A673 (cell line): ENCODE measurements around the gene SCGB1C1. TPM values are rescaled to one million over a fixed set of nuclear protein-coding genes. Genes with fewer than 3 reads are reported as not detected.

Experiments used
- BruUV-seq: library from RNA; stranded (reverse); fragments of 400-500 nt; replicated peaks from 2 replicates; lab custom pipeline; 2021; lab: Mats Ljungman, UMichigan
- CTCF ChIA-PET: fragments of 300-600 bp; sonication (Branson Sonifier 250); formaldehyde crosslinking; loops from one replicate; lab custom pipeline; 2022; ENCODE audit warnings: antibody characterized with exemption; lab: Charles Lee
- POLR2A ChIA-PET: fragments of 300-600 bp; sonication (Branson Sonifier 250); formaldehyde crosslinking; loops from one replicate; lab custom pipeline; 2022; ENCODE audit warnings: antibody characterized with exemption; ENCODE audit not compliant: low non-redundant PET; lab: Charles Lee
- DNase-seq: peaks from one replicate; pipeline ENCODE4 v3.0.0-alpha.2; 2015; ENCODE audit warnings: low spot score
- H3K27ac ChIP-seq: fragments of 200-600 bp; sonication (generic); 2 replicates; pipeline ENCODE4 v1.5.1; 2016; ENCODE audit warnings: mixed run types, low read depth, mild to moderate bottlenecking, mixed read lengths, antibody characterized with exemption, low read length; ENCODE audit not compliant: poor library complexity, severe bottlenecking
- H3K27me3 ChIP-seq: fragments of 200-600 bp; sonication (generic); replicated peaks from 2 replicates; pipeline ENCODE4 v1.6.1; 2017; ENCODE audit warnings: mixed run types, low read depth, mild to moderate bottlenecking, mixed read lengths, antibody characterized with exemption, low read length; ENCODE audit not compliant: insufficient read depth, poor library complexity
- H3K36me3 ChIP-seq: fragments of 200-600 bp; sonication (generic); 2 replicates; pipeline ENCODE4 v1.6.1; 2016; ENCODE audit warnings: mixed run types, mild to moderate bottlenecking, mixed read lengths, antibody characterized with exemption, low read length; ENCODE audit not compliant: insufficient read depth, poor library complexity, severe bottlenecking
- H3K4me1 ChIP-seq: fragments of 200-600 bp; sonication (generic); 2 replicates; pipeline ENCODE4 v1.6.1; 2017; ENCODE audit warnings: mixed run types, mild to moderate bottlenecking, mixed read lengths, antibody characterized with exemption, low read length; ENCODE audit not compliant: insufficient read depth, poor library complexity, severe bottlenecking
- H3K4me3 ChIP-seq: fragments of 200-600 bp; sonication (generic); 2 replicates; pipeline ENCODE4 v1.5.1; 2016; ENCODE audit warnings: low read depth, mixed run types, mild to moderate bottlenecking, mixed read lengths, low read length; ENCODE audit not compliant: poor library complexity, severe bottlenecking
- H3K9me3 ChIP-seq: fragments of 200-600 bp; sonication (generic); 2 replicates; pipeline ENCODE4 v1.6.1; 2016; ENCODE audit warnings: mixed run types, low read depth, mild to moderate bottlenecking, mixed read lengths, antibody characterized with exemption, low read length; ENCODE audit not compliant: poor library complexity, severe bottlenecking
- EZH2 ChIP-seq: fragments of 200-600 bp; sonication (generic); IDR thresholded peaks from 2 replicates; pipeline ENCODE4 v1.6.1; 2017; ENCODE audit warnings: borderline replicate concordance, low read depth, mild to moderate bottlenecking, mixed read lengths, antibody characterized with exemption, low read length; ENCODE audit not compliant: poor library complexity, severe bottlenecking
- intact Hi-C: fragments of 100-400 bp; cut with micrococcal nuclease; formaldehyde crosslinking; loops from one replicate; pipeline ENCODE4 v1.10.0; 2022; ENCODE audit not compliant: unreplicated experiment
- total RNA-seq: library from RNA; stranded (reverse); gene quantifications from 2 replicates; pipeline ENCODE4 v1.2.3, GENCODE V29; 2021
- TF ChIP-seq, protein P1 (sequence below): fragments of 300-800, 200-600 bp; sonication (generic); conservative IDR thresholded peaks from 2 replicates; pipeline ENCODE4 v1.5.1; 2017; ENCODE audit warnings: low read depth, mild to moderate bottlenecking, antibody characterized with exemption, low read length, moderate library complexity, mixed read lengths

Gene SCGB1C1
- total RNA-seq, 1 experiment from 2014 or later, result not detected

GRCh38 chr11:206526-207207 is 13.8 kb downstream of the SCGB1C1 start:
- peak overlapping the region; percentile 69 for H3K4me3 ChIP-seq
- no peaks in the 10 kb centered on the region for H3K9me3 ChIP-seq
- H3K36me3 ChIP-seq, result peaks cover 25% of the 10 kb centered on the region
- TF ChIP-seq EZH2, result no peak
- TF ChIP-seq, protein P1, sequence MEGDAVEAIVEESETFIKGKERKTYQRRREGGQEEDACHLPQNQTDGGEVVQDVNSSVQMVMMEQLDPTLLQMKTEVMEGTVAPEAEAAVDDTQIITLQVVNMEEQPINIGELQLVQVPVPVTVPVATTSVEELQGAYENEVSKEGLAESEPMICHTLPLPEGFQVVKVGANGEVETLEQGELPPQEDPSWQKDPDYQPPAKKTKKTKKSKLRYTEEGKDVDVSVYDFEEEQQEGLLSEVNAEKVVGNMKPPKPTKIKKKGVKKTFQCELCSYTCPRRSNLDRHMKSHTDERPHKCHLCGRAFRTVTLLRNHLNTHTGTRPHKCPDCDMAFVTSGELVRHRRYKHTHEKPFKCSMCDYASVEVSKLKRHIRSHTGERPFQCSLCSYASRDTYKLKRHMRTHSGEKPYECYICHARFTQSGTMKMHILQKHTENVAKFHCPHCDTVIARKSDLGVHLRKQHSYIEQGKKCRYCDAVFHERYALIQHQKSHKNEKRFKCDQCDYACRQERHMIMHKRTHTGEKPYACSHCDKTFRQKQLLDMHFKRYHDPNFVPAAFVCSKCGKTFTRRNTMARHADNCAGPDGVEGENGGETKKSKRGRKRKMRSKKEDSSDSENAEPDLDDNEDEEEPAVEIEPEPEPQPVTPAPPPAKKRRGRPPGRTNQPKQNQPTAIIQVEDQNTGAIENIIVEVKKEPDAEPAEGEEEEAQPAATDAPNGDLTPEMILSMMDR, result no peak
- ChIA-PET CTCF (no interaction called here), POLR2A (no interaction called here)
- no peak for DNase-seq
- TSS peak; percentile 28 for BruUV-seq
- no peaks in the 10 kb centered on the region for H3K27me3 ChIP-seq
- H3K27ac ChIP-seq, result peak overlapping the region; percentile 98
- intact Hi-C loops, result loop anchor here (5.0 to 10.0 kb wide), 2 partner anchors 151 to 238 kb away; partner anchors contain the start of gene ANO9
- peaks cover 13% of the 10 kb centered on the region for H3K4me1 ChIP-seq

GRCh38 chr11:207208-207862 is 14.5 kb downstream of the SCGB1C1 start, which contains the start of the genes BET1L and RIC8A:
Gene BET1L (minus strand): TSS chr11:207399. CDS start chr11:207321, 78 bp downstream.
Gene RIC8A (plus strand): TSS chr11:207708. CDS start chr11:208855, 1,147 bp downstream.
- H3K9me3 ChIP-seq, result no peaks in the 10 kb centered on the region
- intact Hi-C loops, result loop anchor here (5.0 to 10.0 kb wide), 2 partner anchors 150 to 237 kb away; partner anchors contain the start of gene ANO9
- H3K27me3 ChIP-seq, result no peaks in the 10 kb centered on the region
- POLR2A ChIA-PET, result no interaction called here
- DNase-seq, result peak; percentile 98
- CTCF ChIA-PET, result interaction anchor here (0.7 kb wide), 1 partner anchor 9 kb away, joined by 3 read pairs; no protein-coding TSS in a partner anchor
- peak within 1 kb of the TSS; percentile 69 for H3K4me3 ChIP-seq
- peaks cover 32% of the 10 kb centered on the region for H3K36me3 ChIP-seq
- no TSS peak for BruUV-seq
- TF ChIP-seq, protein P1, result no peak
- TF ChIP-seq EZH2, result no peak
- peak within 1 kb of the TSS; percentile 98 for H3K27ac ChIP-seq
- H3K4me1 ChIP-seq, result peaks cover 13% of the 10 kb centered on the region

DNA sequence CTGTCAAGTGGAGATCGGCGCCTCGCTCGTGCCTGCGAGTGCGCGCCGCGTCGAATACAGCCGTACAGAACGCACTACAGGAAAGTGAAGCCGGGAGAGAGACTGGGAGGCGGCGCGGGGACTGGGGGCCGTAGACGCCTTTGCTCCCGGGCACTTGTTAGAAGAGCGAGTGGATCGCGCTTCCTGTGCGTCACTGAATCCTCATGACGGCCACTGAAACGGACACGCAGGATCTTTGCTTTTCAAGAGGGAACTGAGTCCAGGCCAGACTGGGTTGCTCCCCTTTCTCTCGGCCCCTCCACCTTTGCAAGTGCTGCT is 14.9 kb downstream of the SCGB1C1 start:
- ChIA-PET POLR2A (no interaction called here), CTCF (interaction anchor here (0.7 kb wide), 1 partner anchor 9 kb away, joined by 3 read pairs; no protein-coding TSS in a partner anchor)
- no peak for DNase-seq
- peaks cover 37% of the 10 kb centered on the region for H3K36me3 ChIP-seq
- H3K27me3 ChIP-seq, result no peaks in the 10 kb centered on the region
- TSS peak; percentile 87 for BruUV-seq
- peaks cover 13% of the 10 kb centered on the region for H3K4me1 ChIP-seq
- no peaks in the 10 kb centered on the region for H3K9me3 ChIP-seq
- intact Hi-C loops, result loop anchor here (5.0 to 10.0 kb wide), 2 partner anchors 149 to 237 kb away; partner anchors contain the start of gene ANO9
- TF ChIP-seq, protein P1, result no peak
- TF ChIP-seq EZH2, result no peak
- H3K27ac ChIP-seq, result peak overlapping the region; percentile 98
- H3K4me3 ChIP-seq, result peak overlapping the region; percentile 69
